Heart left ventricle (tissue), 13 donors: ENCODE results near the gene KCNK2.

Experiments used
- CTCF ChIP-seq, 12 donors: fragments of 200-600 bp; sonication (generic) in 4 of 12; IDR thresholded peaks; one replicate each; pipeline versions ENCODE4 v1.5.0 to v1.8.0; 2018 to 2022; ENCODE audit warnings: antibody characterized with exemption in 12 of 12, mild to moderate bottlenecking in 5 of 12
- POLR2A ChIP-seq, 2 donors: fragments of 450-650 bp; IDR thresholded peaks; one replicate each; pipeline ENCODE4 v1.6.1; 2017; ENCODE audit warnings: antibody characterized with exemption in 2 of 2, mild to moderate bottlenecking in 2 of 2, moderate library complexity in 2 of 2
- donor health status: ischemic (EF 13 %, LVEDD 7.1; RV severe dilation, severe dysfunction).
- donor health status: DM: no; HTN: yes; CAD: no.
- donor health status: DM: no; HTN: no; CAD: no.
- donor health status: ischemic (EF 25% LVEDD 6.9; RV normal size, moderate dysfunction).
- donor health status: ischemic (EF 25% LVEDD 5.7; RV mildly dilated, moderate dysfunction).
- donor health status: ischemic (EF 35%, LVEDD 5.7; RV mildly dilated, moderate dysfunction).
- donor health status: nonischemic (EF 11% LVEDD 7.7; RV severe dilation, severe dysfunction).
- donor health status: DM: yes; HTN: yes; CAD: no.
- donor health status: PGD.
- donor health status: ischemic (EF 29% LVEDD 5.4; RV normal size, mild dysfunction).
- donor health status: nonischemic (EF 23%, LVEDD 6.1; RV moderate dilation, normal function).

GRCh38 chr1:215084621-215085020, 2.1 kb downstream of the KCNK2 start:
- TF ChIP-seq CTCF (IDR thresholded peaks at IDR 0.05) (no peak), POLR2A (IDR thresholded peaks at IDR 0.05) (no peak)
